ENCODE measurements around the gene VPS37C.

- TF ChIP-seq CTCF (IDR thresholded peaks at IDR 0.05) (no peak), POLR2A (IDR thresholded peaks at IDR 0.05) (no peak)
Observed at GRCh38 chr11:61174949-61175348, 13.7 kb upstream of the VPS37C start.

Measured in breast epithelium (tissue), 3 donors.